K562 (cell line): ENCODE data around the gene SRRT. TPM values are rescaled to one million over a fixed set of nuclear protein-coding genes. Genes with fewer than 3 reads are reported as not detected.

Experiments
- CBX8 ChIP-seq: fragments of 200-600 bp; sonication (generic); IDR thresholded peaks from 2 replicates; pipeline ENCODE4 v1.6.1; 2012; ENCODE audit warnings: borderline replicate concordance, mixed run types, low read depth, mild to moderate bottlenecking, moderate library complexity, mixed read lengths, low read length, control low read depth, inconsistent platforms; ENCODE audit not compliant: poor library complexity, severe bottlenecking; ENCODE audit errors: extremely low read depth
- HDAC3 ChIP-seq: fragments of 450-650 bp; IDR thresholded peaks from 2 replicates; pipeline ENCODE4 v1.6.1; 2018; ENCODE audit warnings: borderline replicate concordance, mild to moderate bottlenecking, moderate library complexity; ENCODE audit not compliant: partially characterized antibody
- HNRNPK ChIP-seq: fragments of 200-400 bp; formaldehyde crosslinking; IDR thresholded peaks from one replicate; pipeline ENCODE4 v1.6.1; 2018; ENCODE audit warnings: mild to moderate bottlenecking, low read depth, low read length; ENCODE audit not compliant: poor library complexity, severe bottlenecking
- NFIC ChIP-seq: fragments of 450-650 bp; IDR thresholded peaks from 2 replicates; pipeline ENCODE4 v1.6.1; 2017; ENCODE audit warnings: mild to moderate bottlenecking, inconsistent platforms
- PCBP2 ChIP-seq: fragments of 200-400 bp; formaldehyde crosslinking; IDR thresholded peaks from 2 replicates; pipeline ENCODE4 v1.6.1; 2018; ENCODE audit warnings: low read length, low read depth, mild to moderate bottlenecking, moderate library complexity; ENCODE audit not compliant: poor library complexity, severe bottlenecking
- polyA plus RNA-seq, 8 experiments: library from polyadenylated mRNA; depleted of rRNA in 4 of 8; stranded (reverse) in 5 of 8; unstranded in 3 of 8; fragments of >200 nt; fragmentation: Nextera tagmentation in 2 of 8; fragmentation: Illumina TruSeq in 1 of 8; extraction: Ambion mirVana in 2 of 8; extraction: Trizol in 1 of 8; gene quantifications; 2 replicates each; pipeline versions ENCODE4 v1.2.1 to v1.2.3, GENCODE V29; 2011 to 2014; ENCODE audit warnings: inconsistent platforms in 1 of 8, missing spikeins in 1 of 8
- total RNA-seq, 7 experiments: library from RNA; depleted of rRNA in 6 of 7; stranded (reverse); fragments of >200 nt in 6 of 7; fragmentation: Illumina TruSeq in 2 of 7; extraction: Trizol in 2 of 7; gene quantifications; 2 replicates each; pipeline versions ENCODE4 v1.2.1 to v1.2.3, GENCODE V29; 2011 to 2021; ENCODE audit warnings: low replicate concordance in 1 of 7
- TF ChIP-seq, protein P1 (sequence below), 2 experiments: fragments of 450-650 bp; formaldehyde crosslinking in 1 of 2; IDR thresholded peaks; 2 replicates each; pipeline versions ENCODE4 v1.4.0 to v1.6.1; 2014 to 2020; ENCODE audit warnings: mild to moderate bottlenecking in 2 of 2, borderline replicate concordance in 1 of 2, low read depth in 1 of 2
- TF ChIP-seq, protein P2 (sequence below): sonication (generic); formaldehyde crosslinking; IDR thresholded peaks from 2 replicates; pipeline ENCODE4 v1.8.0; 2023; ENCODE audit warnings: mild to moderate bottlenecking, missing genetic modification reagents
- TF ChIP-seq, protein P3 (sequence below): fragments of 250-450 bp; sonication (Bioruptor Pico); IDR thresholded peaks from 2 replicates; pipeline ENCODE4 v1.5.0; 2021
- TF ChIP-seq, protein P4 (sequence below): sonication (generic); formaldehyde crosslinking; IDR thresholded peaks from 2 replicates; pipeline ENCODE4 v1.8.1; 2023; ENCODE audit warnings: mild to moderate bottlenecking, missing genetic modification reagents

SRRT gene
- total and polyA plus RNA-seq, 9 of the 15 experiments (the other 6 are each of a cell fraction or from before 2014, with no cell fraction given): 10.3 to 263 (median 84.4) TPM

DNA sequence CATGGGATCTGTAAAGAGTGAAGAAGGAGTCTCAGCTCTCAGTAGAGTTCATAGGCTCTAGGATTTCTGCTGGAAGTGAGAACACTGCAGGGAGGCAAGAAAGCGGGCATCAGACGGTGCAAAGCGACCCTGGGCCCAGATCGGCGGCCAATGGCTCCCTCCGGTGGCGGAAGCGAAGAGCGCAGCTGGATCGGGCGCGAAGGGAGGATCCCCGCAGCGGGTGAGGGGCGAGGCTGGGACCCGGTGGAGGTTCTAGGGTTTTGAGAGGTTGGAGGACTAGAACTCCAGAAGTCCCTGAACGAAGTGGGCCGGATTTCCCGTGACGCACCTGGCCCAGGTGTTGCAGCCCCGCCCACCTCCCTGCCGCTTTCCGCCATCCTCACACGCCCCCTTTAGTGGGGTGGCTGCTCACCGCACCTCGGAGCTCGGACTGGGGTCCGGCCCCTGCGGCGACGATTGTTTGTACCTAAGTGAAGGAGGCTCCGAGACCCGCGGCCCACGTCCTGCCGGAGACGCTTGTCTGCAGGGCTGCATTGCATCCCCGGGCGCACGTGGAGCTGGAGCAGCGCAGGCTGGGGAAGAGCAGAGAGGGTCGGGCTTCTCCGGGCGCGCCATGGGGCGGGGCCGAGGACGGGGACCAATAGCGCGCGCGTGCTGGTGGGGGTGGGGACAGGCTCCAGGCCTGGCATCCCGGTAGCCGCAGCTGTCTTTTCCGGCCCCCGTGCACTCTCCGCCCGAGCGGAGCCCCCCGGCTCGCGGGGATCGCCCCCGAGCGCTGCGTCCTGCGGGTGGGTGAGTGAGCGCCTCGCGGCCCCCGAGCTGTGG, 22.6 kb upstream of the SRRT start, which contains the start of gene SLC12A9 (continued):
- TF ChIP-seq NFIC (0 out of 2 replicates have a peak, but pooled peaks have one; percentile 5), CBX8 (no peak), PCBP2 (no peak), HNRNPK (no peak), HDAC3 (no peak)
- TF ChIP-seq, protein P1, sequence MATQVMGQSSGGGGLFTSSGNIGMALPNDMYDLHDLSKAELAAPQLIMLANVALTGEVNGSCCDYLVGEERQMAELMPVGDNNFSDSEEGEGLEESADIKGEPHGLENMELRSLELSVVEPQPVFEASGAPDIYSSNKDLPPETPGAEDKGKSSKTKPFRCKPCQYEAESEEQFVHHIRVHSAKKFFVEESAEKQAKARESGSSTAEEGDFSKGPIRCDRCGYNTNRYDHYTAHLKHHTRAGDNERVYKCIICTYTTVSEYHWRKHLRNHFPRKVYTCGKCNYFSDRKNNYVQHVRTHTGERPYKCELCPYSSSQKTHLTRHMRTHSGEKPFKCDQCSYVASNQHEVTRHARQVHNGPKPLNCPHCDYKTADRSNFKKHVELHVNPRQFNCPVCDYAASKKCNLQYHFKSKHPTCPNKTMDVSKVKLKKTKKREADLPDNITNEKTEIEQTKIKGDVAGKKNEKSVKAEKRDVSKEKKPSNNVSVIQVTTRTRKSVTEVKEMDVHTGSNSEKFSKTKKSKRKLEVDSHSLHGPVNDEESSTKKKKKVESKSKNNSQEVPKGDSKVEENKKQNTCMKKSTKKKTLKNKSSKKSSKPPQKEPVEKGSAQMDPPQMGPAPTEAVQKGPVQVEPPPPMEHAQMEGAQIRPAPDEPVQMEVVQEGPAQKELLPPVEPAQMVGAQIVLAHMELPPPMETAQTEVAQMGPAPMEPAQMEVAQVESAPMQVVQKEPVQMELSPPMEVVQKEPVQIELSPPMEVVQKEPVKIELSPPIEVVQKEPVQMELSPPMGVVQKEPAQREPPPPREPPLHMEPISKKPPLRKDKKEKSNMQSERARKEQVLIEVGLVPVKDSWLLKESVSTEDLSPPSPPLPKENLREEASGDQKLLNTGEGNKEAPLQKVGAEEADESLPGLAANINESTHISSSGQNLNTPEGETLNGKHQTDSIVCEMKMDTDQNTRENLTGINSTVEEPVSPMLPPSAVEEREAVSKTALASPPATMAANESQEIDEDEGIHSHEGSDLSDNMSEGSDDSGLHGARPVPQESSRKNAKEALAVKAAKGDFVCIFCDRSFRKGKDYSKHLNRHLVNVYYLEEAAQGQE (IDR thresholded peaks at IDR 0.05; ENCODE audit: borderline replicate concordance): peak; percentile 94
- TF ChIP-seq, protein P1 (CRISPR knock-in tag; IDR thresholded peaks at IDR 0.05; ENCODE audit: low read depth): no peak; the same call in 1 of the 2 replicates
- TF ChIP-seq, protein P2, sequence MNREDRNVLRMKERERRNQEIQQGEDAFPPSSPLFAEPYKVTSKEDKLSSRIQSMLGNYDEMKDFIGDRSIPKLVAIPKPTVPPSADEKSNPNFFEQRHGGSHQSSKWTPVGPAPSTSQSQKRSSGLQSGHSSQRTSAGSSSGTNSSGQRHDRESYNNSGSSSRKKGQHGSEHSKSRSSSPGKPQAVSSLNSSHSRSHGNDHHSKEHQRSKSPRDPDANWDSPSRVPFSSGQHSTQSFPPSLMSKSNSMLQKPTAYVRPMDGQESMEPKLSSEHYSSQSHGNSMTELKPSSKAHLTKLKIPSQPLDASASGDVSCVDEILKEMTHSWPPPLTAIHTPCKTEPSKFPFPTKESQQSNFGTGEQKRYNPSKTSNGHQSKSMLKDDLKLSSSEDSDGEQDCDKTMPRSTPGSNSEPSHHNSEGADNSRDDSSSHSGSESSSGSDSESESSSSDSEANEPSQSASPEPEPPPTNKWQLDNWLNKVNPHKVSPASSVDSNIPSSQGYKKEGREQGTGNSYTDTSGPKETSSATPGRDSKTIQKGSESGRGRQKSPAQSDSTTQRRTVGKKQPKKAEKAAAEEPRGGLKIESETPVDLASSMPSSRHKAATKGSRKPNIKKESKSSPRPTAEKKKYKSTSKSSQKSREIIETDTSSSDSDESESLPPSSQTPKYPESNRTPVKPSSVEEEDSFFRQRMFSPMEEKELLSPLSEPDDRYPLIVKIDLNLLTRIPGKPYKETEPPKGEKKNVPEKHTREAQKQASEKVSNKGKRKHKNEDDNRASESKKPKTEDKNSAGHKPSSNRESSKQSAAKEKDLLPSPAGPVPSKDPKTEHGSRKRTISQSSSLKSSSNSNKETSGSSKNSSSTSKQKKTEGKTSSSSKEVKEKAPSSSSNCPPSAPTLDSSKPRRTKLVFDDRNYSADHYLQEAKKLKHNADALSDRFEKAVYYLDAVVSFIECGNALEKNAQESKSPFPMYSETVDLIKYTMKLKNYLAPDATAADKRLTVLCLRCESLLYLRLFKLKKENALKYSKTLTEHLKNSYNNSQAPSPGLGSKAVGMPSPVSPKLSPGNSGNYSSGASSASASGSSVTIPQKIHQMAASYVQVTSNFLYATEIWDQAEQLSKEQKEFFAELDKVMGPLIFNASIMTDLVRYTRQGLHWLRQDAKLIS: peak; percentile 64; the same call in 1 of the 2 replicates
- TF ChIP-seq, protein P3, sequence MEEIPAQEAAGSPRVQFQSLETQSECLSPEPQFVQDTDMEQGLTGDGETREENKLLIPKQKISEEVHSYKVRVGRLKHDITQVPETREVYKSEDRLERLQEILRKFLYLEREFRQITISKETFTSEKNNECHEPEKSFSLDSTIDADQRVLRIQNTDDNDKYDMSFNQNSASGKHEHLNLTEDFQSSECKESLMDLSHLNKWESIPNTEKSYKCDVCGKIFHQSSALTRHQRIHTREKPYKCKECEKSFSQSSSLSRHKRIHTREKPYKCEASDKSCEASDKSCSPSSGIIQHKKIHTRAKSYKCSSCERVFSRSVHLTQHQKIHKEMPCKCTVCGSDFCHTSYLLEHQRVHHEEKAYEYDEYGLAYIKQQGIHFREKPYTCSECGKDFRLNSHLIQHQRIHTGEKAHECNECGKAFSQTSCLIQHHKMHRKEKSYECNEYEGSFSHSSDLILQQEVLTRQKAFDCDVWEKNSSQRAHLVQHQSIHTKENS: no peak
- TF ChIP-seq, protein P4, sequence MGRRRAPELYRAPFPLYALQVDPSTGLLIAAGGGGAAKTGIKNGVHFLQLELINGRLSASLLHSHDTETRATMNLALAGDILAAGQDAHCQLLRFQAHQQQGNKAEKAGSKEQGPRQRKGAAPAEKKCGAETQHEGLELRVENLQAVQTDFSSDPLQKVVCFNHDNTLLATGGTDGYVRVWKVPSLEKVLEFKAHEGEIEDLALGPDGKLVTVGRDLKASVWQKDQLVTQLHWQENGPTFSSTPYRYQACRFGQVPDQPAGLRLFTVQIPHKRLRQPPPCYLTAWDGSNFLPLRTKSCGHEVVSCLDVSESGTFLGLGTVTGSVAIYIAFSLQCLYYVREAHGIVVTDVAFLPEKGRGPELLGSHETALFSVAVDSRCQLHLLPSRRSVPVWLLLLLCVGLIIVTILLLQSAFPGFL (CRISPR knock-in tag): no peak
